ENCODE measurements around the gene ECE2. TPM values are rescaled to one million over a fixed set of nuclear protein-coding genes. Genes with fewer than 3 reads are reported as not detected.

ECE2 gene
- total RNA-seq = 1 to 10 TPM in 1 of 5 donors, under 1 TPM in 1, not detected in 3; 0.45 to 2.9 TPM
- polyA plus RNA-seq = not detected
- long read RNA-seq, donor 1 = 0 reads
- long read RNA-seq, donor 2 = 0 reads
- long read RNA-seq, donor 3 = 0 reads
- long read RNA-seq, donor 4 = 0 reads
- long read RNA-seq, donor 5 = 0 reads
- long read RNA-seq, donor 6 = 0 reads
- long read RNA-seq, donor 7 = 0 reads
- long read RNA-seq, donor 8 = 0 reads
- long read RNA-seq, donor 9 = 0 reads
- long read RNA-seq, donor 10 = 0 reads

DNA sequence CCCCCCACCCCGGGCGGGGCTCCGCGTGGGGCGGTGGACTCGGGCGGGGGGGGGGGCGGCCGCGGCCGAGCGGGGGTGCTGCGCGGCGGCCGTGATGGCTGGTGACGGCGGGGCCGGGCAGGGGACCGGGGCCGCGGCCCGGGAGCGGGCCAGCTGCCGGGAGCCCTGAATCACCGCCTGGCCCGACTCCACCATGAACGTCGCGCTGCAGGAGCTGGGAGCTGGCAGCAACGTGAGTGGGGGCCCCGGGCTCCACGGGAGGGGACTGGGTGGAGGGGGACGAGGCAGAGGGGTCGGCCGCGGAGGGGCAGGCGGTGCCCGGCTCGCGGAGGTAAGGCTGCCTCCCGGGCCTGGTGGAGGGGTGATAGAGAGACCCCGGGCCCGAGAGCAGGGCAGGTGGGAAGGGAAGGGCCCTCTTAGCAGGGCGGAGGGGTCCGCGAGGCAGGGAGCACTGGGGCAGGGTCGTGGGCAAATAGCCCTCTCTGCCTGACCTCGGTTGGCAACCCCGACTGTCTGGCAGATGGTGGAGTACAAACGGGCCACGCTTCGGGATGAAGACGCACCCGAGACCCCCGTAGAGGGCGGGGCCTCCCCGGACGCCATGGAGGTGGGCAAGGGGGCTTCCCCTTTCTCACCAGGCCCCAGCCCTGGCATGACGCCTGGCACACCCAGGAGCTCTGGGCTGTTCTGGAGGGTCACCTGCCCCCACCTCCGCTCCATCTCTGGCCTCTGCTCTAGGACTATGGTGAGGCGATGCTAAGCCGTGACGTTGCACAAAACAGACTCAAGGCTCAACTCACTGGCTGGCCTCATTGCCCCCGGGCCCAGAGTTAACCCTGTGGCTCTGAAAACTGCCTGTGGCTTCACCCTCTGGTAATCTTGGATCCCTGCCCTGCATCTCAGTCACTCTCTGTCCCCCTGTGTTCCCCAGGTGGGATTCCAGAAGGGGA, at the start of gene ECE2:
Gene ECE2, plus strand, starts transcription at position 62 of the 950 bp plus-strand sequence. Its CDS starts 132 bp downstream, at position 194.
- 13 to 22% (median 15%) methylated on average over 27 to 62 of the region's 65 CpGs for WGBS, 5 donors
- TF ChIP-seq EP300 (IDR thresholded peaks at IDR 0.05) (no peak), POLR2A (IDR thresholded peaks at IDR 0.05) (no peak), POLR2AphosphoS5 (IDR thresholded peaks at IDR 0.05) (no peak)
- TF ChIP-seq, protein P1, sequence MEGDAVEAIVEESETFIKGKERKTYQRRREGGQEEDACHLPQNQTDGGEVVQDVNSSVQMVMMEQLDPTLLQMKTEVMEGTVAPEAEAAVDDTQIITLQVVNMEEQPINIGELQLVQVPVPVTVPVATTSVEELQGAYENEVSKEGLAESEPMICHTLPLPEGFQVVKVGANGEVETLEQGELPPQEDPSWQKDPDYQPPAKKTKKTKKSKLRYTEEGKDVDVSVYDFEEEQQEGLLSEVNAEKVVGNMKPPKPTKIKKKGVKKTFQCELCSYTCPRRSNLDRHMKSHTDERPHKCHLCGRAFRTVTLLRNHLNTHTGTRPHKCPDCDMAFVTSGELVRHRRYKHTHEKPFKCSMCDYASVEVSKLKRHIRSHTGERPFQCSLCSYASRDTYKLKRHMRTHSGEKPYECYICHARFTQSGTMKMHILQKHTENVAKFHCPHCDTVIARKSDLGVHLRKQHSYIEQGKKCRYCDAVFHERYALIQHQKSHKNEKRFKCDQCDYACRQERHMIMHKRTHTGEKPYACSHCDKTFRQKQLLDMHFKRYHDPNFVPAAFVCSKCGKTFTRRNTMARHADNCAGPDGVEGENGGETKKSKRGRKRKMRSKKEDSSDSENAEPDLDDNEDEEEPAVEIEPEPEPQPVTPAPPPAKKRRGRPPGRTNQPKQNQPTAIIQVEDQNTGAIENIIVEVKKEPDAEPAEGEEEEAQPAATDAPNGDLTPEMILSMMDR (IDR thresholded peaks at IDR 0.05) = no peak
- peak within 1 kb of the TSS in 2 of 4 donors; percentile 11 to 12 for H3K4me3 ChIP-seq
- DNase-seq = peak in 1 of 2 donors; percentile 37
- intact Hi-C loops (cut with DNase I; ENCODE audit: low total_unique reads) = no loop called here
- H3K27ac ChIP-seq = no peak within 1 kb of the TSS
- peaks cover 5 to 48% (median 26%) of the 10 kb centered on the region in 3 donors for H3K27me3 ChIP-seq
- no peaks in the 10 kb centered on the region for H3K36me3 ChIP-seq
- H3K9me3 ChIP-seq = no peaks in the 10 kb centered on the region
- peaks cover 5 to 10% (median 7%) of the 10 kb centered on the region in 4 donors for H3K4me1 ChIP-seq

DNA sequence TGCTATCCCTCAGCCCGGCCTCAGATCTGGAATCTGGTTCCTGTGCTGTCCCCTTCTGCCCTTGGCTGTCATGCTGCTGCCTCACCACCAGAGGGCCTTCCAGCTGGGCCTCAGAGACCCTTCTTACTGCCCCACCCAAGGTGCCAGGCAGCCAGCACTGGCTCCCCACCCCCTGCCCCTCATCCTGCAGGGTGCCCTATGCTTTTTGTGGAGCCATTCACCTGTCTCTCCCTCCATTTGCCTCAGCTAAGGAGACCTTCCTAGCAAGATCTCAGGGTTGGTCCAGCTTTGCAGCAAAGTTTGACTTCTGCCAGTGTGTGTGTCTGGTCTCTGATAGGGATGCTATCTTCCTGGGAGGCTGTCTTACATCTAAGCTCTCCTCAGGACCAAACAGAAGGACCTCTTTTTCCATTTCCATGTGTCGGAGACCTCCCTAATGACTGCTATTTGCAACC, 48.3 kb upstream of the ECE2 start:
- no peaks in the 10 kb centered on the region for H3K9me3 ChIP-seq
- intact Hi-C loops (cut with DNase I; ENCODE audit: low total_unique reads) = no loop called here
- WGBS, 5 donors = 44 to 52% (median 48%) methylated on average over 2 of the region's 2 CpGs
- no peaks in the 10 kb centered on the region for H3K36me3 ChIP-seq
- peak; percentile 36 to 53 for DNase-seq
- TF ChIP-seq, protein P1 (IDR thresholded peaks at IDR 0.05) = peak in 5 of 7 experiments; percentile 45 to 84 (median 78)
- TF ChIP-seq EP300 (IDR thresholded peaks at IDR 0.05) (no peak), POLR2A (IDR thresholded peaks at IDR 0.05) (no peak)
- H3K27ac ChIP-seq = no peak overlapping the region
- H3K4me3 ChIP-seq = no peak overlapping the region
- H3K4me1 ChIP-seq = peaks cover 19 to 29% (median 27%) of the 10 kb centered on the region in 4 donors
- H3K27me3 ChIP-seq = peaks cover 16 to 67% (median 42%) of the 10 kb centered on the region in 3 donors

DNA sequence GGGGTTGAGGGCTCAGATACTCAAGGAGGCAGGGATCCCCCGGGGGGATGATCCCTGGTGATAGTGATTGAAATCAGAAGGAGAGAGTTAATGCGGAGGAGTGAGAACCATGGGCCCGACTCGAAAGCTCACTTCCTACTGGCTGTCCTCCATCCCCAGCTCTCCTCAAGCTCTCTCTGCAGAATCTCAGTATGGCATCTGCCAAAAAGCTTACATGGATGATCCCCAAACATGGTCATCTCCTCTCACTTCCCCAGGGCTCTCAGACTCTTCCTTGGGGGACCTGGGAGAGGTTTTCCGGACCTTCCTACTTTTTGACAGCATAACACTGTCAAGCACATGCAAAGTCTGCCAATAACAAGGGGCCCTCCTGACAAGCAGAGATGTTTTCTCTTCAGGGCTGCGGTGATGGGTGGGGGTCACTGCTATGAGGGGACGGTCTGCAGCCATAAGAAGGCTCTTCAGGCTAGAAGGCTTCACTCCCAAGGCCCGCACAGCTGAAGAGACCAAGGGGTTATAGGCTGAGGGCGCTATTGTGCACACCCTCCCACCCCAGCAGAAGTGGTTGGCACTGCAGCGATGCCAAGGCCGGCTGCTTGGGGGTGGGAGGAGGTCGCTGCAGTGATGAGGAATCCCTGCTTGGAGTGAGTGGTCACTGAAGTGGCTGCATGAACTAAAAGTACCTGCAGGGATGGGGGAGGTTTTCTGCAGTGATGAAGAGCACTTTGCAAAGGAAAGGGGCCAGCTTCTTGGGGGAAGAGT, 47.3 kb upstream of the ECE2 start:
- intact Hi-C loops (cut with DNase I; ENCODE audit: low total_unique reads) = no loop called here
- Histone ChIP-seq H3K27ac (no peak overlapping the region), H3K4me1 (peaks cover 19 to 29% (median 27%) of the 10 kb centered on the region in 4 donors), H3K9me3 (no peaks in the 10 kb centered on the region), H3K36me3 (no peaks in the 10 kb centered on the region), H3K27me3 (peaks cover 16 to 78% (median 49%) of the 10 kb centered on the region in 3 donors), H3K4me3 (peak overlapping the region in 3 of 4 donors; percentile 48 to 64 (median 63))
- DNase-seq = no peak
- WGBS, 5 donors = 41 to 45% (median 42%) methylated on average over 12 of the region's 12 CpGs
- TF ChIP-seq POLR2AphosphoS5 (IDR thresholded peaks at IDR 0.05) (no peak), POLR2A (IDR thresholded peaks at IDR 0.05) (no peak), EP300 (IDR thresholded peaks at IDR 0.05) (no peak)
- TF ChIP-seq, protein P1 (IDR thresholded peaks at IDR 0.05) = no peak

Measured in stomach (tissue), 19 donors.